ENCODE results near the gene TFDP3. TPM values are rescaled to one million over a fixed set of nuclear protein-coding genes. Genes with fewer than 3 reads are reported as not detected.

TFDP3 gene, protein sequence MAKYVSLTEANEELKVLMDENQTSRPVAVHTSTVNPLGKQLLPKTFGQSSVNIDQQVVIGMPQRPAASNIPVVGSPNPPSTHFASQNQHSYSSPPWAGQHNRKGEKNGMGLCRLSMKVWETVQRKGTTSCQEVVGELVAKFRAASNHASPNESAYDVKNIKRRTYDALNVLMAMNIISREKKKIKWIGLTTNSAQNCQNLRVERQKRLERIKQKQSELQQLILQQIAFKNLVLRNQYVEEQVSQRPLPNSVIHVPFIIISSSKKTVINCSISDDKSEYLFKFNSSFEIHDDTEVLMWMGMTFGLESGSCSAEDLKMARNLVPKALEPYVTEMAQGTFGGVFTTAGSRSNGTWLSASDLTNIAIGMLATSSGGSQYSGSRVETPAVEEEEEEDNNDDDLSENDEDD
- total RNA-seq, result not detected

DNA sequence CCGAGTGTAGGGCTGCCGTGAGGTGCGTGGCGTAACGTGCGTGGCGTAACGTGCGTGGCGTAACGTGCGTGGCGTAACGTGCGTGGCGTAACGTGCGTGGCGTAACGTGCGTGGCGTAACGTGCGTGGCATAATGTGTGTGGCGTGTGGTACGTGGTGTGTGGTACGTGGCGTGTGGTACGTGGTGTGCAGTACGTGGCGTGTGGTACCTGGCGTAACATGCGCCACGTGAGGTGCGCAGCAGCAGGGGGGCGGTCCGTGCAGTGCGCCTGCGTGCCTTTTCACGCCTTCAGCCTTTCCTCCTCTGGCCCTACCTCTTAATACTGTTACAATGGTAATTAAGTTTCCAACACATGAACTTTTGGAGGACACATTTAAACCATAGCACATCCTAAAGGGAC lies at the start of gene TFDP3:
Gene TFDP3, minus strand, starts transcription at position 26 of the 400 bp plus-strand sequence. CDS start 95 bp downstream, outside the sequence.
- no peak for DNase-seq (ENCODE audit: extremely low spot score)
- H3K4me1 ChIP-seq, result no peaks in the 10 kb centered on the region
- H3K27ac ChIP-seq (replicated peaks in 1 of 4), result no peak within 1 kb of the TSS
- no peaks in the 10 kb centered on the region for H3K9me3 ChIP-seq
- H3K36me3 ChIP-seq, result no peaks in the 10 kb centered on the region
- H3K4me3 ChIP-seq, result no peak within 1 kb of the TSS
- WGBS, result 93% methylated on average over 39 of the region's 40 CpGs
- H3K27me3 ChIP-seq, result no peaks in the 10 kb centered on the region
- intact Hi-C loops (cut with DNase I), result no loop called here
- TF ChIP-seq POLR2AphosphoS5 (IDR thresholded peaks at IDR 0.05) (no peak), EP300 (IDR thresholded peaks at IDR 0.05) (no peak), POLR2A (IDR thresholded peaks at IDR 0.05; ENCODE audit: low read depth) (no peak)
- TF ChIP-seq, protein P1, sequence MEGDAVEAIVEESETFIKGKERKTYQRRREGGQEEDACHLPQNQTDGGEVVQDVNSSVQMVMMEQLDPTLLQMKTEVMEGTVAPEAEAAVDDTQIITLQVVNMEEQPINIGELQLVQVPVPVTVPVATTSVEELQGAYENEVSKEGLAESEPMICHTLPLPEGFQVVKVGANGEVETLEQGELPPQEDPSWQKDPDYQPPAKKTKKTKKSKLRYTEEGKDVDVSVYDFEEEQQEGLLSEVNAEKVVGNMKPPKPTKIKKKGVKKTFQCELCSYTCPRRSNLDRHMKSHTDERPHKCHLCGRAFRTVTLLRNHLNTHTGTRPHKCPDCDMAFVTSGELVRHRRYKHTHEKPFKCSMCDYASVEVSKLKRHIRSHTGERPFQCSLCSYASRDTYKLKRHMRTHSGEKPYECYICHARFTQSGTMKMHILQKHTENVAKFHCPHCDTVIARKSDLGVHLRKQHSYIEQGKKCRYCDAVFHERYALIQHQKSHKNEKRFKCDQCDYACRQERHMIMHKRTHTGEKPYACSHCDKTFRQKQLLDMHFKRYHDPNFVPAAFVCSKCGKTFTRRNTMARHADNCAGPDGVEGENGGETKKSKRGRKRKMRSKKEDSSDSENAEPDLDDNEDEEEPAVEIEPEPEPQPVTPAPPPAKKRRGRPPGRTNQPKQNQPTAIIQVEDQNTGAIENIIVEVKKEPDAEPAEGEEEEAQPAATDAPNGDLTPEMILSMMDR (IDR thresholded peaks at IDR 0.05), result no peak

DNA sequence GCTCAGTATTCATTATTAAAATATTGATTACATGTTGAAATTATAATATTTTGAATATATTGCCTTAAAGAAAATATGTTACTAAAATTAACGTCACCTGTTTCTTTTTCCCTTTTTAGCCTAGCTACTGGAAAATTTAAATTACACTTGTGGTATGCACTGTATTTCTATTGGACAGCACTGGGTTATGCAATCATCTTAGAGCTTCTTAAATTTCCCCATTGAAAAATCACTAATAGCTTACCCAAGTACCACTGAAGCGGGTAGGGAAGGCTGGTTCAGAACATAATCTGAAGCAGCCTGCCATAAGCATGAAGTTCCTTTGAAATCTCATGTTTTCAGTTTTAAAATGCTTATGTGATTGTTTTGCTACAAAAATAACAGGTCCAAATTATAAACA lies 49.5 kb upstream of the TFDP3 start:
- no peak overlapping the region for H3K27ac ChIP-seq (replicated peaks in 1 of 4)
- H3K9me3 ChIP-seq, result no peaks in the 10 kb centered on the region
- DNase-seq (ENCODE audit: extremely low spot score), result no peak
- no peak for TF ChIP-seq POLR2AphosphoS5 (IDR thresholded peaks at IDR 0.05)
- TF ChIP-seq EP300 (IDR thresholded peaks at IDR 0.05), result no peak
- TF ChIP-seq, protein P1 (IDR thresholded peaks at IDR 0.05), result no peak
- TF ChIP-seq POLR2A (IDR thresholded peaks at IDR 0.05; ENCODE audit: low read depth), result no peak
- peaks cover 0 to 27% (median 17%) of the 10 kb centered on the region in 4 donors for H3K4me1 ChIP-seq
- 89% methylated on average over 2 of the region's 2 CpGs for WGBS
- H3K36me3 ChIP-seq, result no peaks in the 10 kb centered on the region
- no peak overlapping the region for H3K4me3 ChIP-seq
- intact Hi-C loops (cut with DNase I), result no loop called here
- no peaks in the 10 kb centered on the region for H3K27me3 ChIP-seq

DNA sequence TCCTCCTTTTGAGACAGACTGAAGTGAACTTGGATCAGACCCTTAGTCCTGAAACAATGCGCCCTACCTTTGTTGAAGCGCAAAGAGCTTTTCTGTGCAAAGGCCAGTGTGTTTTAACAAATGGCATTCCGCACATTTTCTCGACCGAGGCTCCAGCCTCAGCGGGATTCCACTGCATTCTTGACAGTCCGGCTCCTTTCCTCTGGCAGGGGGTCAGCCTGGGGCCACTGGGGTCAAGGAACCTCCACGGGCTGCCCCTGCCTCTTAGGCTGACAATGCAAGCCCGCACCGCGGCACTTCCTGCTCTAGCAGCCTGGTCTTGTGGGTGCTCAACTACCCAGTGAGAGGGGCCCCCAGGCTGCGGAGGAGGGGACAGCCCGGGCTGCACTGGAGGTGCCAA lies 47.2 kb upstream of the TFDP3 start:
- WGBS, result 43% methylated on average over 8 of the region's 13 CpGs
- Histone ChIP-seq H3K4me1 (peaks cover 0 to 31% (median 18%) of the 10 kb centered on the region in 4 donors), H3K4me3 (no peak overlapping the region), H3K36me3 (no peaks in the 10 kb centered on the region), H3K27me3 (no peaks in the 10 kb centered on the region), H3K27ac (replicated peaks in 1 of 4) (peak overlapping the region; percentile 10 to 63 (median 56)), H3K9me3 (no peaks in the 10 kb centered on the region)
- TF ChIP-seq, protein P1 (IDR thresholded peaks at IDR 0.05), result no peak
- TF ChIP-seq POLR2AphosphoS5 (IDR thresholded peaks at IDR 0.05), result no peak
- no peak for TF ChIP-seq POLR2A (IDR thresholded peaks at IDR 0.05; ENCODE audit: low read depth)
- no peak for TF ChIP-seq EP300 (IDR thresholded peaks at IDR 0.05)
- intact Hi-C loops (cut with DNase I), result no loop called here
- DNase-seq (ENCODE audit: extremely low spot score), result no peak

DNA sequence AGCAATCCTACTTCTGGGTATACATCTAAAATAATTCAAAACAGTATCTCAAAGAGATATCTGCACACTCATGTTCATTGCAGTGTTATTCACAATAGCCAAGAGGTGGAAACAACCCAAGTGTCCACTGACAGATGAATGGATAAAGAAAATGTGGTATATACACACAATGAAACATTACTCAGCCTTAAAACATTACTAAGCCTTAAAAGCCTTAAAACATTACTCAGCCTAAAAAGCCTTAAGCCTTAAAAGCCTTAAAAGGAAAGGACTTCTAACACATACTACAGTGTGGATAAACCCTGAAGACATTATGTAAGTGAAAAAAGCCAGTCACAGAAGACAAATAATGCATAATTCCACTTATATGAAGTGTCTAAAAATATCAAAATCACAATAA lies 40.3 kb upstream of the TFDP3 start:
- TF ChIP-seq EP300 (IDR thresholded peaks at IDR 0.05) (no peak), POLR2A (IDR thresholded peaks at IDR 0.05; ENCODE audit: low read depth) (no peak), POLR2AphosphoS5 (IDR thresholded peaks at IDR 0.05) (no peak)
- TF ChIP-seq, protein P1 (IDR thresholded peaks at IDR 0.05), result no peak
- H3K27me3 ChIP-seq, result no peaks in the 10 kb centered on the region
- H3K4me1 ChIP-seq, result peaks cover 0 to 32% (median 7%) of the 10 kb centered on the region in 4 donors
- H3K4me3 ChIP-seq, result no peak overlapping the region
- no peaks in the 10 kb centered on the region for H3K9me3 ChIP-seq
- intact Hi-C loops (cut with DNase I), result loop anchor here (10.0 kb wide), 1 partner anchor 156 kb away; the partner anchor contains the start of gene GPC4
- DNase-seq (ENCODE audit: extremely low spot score), result no peak
- no peaks in the 10 kb centered on the region for H3K36me3 ChIP-seq
- peak overlapping the region; percentile 52 to 67 (median 56) for H3K27ac ChIP-seq (replicated peaks in 1 of 4)
